Heart right ventricle (tissue), 16 donors: Measurements from ENCODE around the gene SSBP3. TPM values are rescaled to one million over a fixed set of nuclear protein-coding genes. Genes with fewer than 3 reads are reported as not detected.
A peak's percentile ranks its signal among the peaks of the same experiment; 100 is the strongest.

Experiments
- ATAC-seq, 8 donors: fragments of 200-7000 bp; cut with Tn5 transposase; one replicate each; pipeline ENCODE4 v1.9.1; 2020; ENCODE audit warnings: mild to moderate bottlenecking in 8 of 8, moderate library complexity in 8 of 8, moderate number of reproducible peaks in 1 of 8
- DNase-seq, 2 donors: peaks; one replicate each; pipeline ENCODE4 v3.0.0-alpha.2; 2020
- H3K27ac ChIP-seq, 10 donors: fragments of 200-600 bp; sonication (generic) in 2 of 10; one replicate each; pipeline versions ENCODE4 v1.5.0 to v1.8.0; 2020 to 2022; ENCODE audit warnings: mild to moderate bottlenecking in 3 of 10
- H3K27me3 ChIP-seq, 7 donors: fragments of 200-600 bp; one replicate each; pipeline ENCODE4 v1.8.0; 2021 to 2022; ENCODE audit warnings: mild to moderate bottlenecking in 2 of 7
- H3K36me3 ChIP-seq, 9 donors: fragments of 200-600 bp; sonication (generic) in 1 of 9; one replicate each; pipeline versions ENCODE4 v1.5.0 to v1.8.0; 2020 to 2022; ENCODE audit warnings: mild to moderate bottlenecking in 2 of 9
- H3K4me1 ChIP-seq, 9 donors: fragments of 200-600 bp; sonication (generic) in 1 of 9; one replicate each; pipeline versions ENCODE4 v1.5.0 to v1.8.0; 2020 to 2022; ENCODE audit warnings: mild to moderate bottlenecking in 4 of 9
- H3K4me3 ChIP-seq, 10 donors: fragments of 200-600 bp; sonication (generic) in 2 of 10; one replicate each; pipeline versions ENCODE4 v1.5.0 to v1.8.0; 2020 to 2022; ENCODE audit warnings: mild to moderate bottlenecking in 7 of 10, moderate library complexity in 2 of 10
- H3K9me3 ChIP-seq, 11 donors: fragments of 200-600 bp in 10 of 11; sonication (generic) in 2 of 11; one replicate each; pipeline versions ENCODE4 v1.5.0 to v1.8.0; 2013 to 2022; ENCODE audit warnings: mild to moderate bottlenecking in 2 of 11, control low read depth in 1 of 11, moderate library complexity in 1 of 11
- CTCF ChIP-seq, 9 donors: fragments of 200-600 bp; sonication (generic) in 2 of 9; IDR thresholded peaks; one replicate each; pipeline versions ENCODE4 v1.5.0 to v1.8.0; 2021 to 2022; ENCODE audit warnings: antibody characterized with exemption in 9 of 9, mild to moderate bottlenecking in 5 of 9, moderate library complexity in 1 of 9
- WGBS, 2 donors: extraction: QIAGEN DNeasy Blood & Tissue Kit; methylation state at CpG; one replicate each; pipeline ENCODE4 v1.1.7; 2013; ENCODE audit warnings: inconsistent platforms in 1 of 2; 5-methylcytosine and 5-hydroxymethylcytosine counted together
- intact Hi-C, 10 donors: fragments of 100-400 bp; cut with DNase I; formaldehyde crosslinking; loops; one replicate each; pipeline versions ENCODE4 v1.11.1 to v1.14.2; 2022
- polyA plus RNA-seq, 2 donors: library from polyadenylated mRNA; stranded (reverse); fragments of 200-250 nt; gene quantifications; one replicate each; pipeline ENCODE4 v1.2.3, GENCODE V29; 2013
- total RNA-seq, 10 donors: library from RNA; stranded (reverse); fragmentation: NEBNext Ultra II Directional in 3 of 10; extraction: Animal tissue kit (Norgen Biotek cat#: 25700) in 3 of 10; gene quantifications; one replicate each; pipeline versions ENCODE4 v1.2.1 to v1.2.4, GENCODE V29; 2021 to 2023
- donor health status: Arrhythmogenic right ventricular cardiomyopathy.
- donor health status: ischemic (EF 13 %, LVEDD 7.1; RV severe dilation, severe dysfunction).
- donor health status: healthy with polysubstance abuse.
- donor health status: DM: no; HTN: yes; CAD: no.
- donor health status: DM: no; HTN: no; CAD: no.
- donor health status: ischemic (EF 25% LVEDD 6.9; RV normal size, moderate dysfunction).
- donor health status: ischemic (EF 25% LVEDD 5.7; RV mildly dilated, moderate dysfunction).
- donor health status: healthy.
- donor health status: DM: yes; HTN: yes; CAD: no.
- donor health status: Ischemic cardiomyopathy.
- donor health status: ischemic (EF 35%, LVEDD 5.7; RV mildly dilated, moderate dysfunction).
- donor health status: nonischemic (EF 11% LVEDD 7.7; RV severe dilation, severe dysfunction).
- donor health status: DM: yes; HTN: yes; CAD: no.
- donor health status: PGD.
- donor health status: ischemic (EF 29% LVEDD 5.4; RV normal size, mild dysfunction).
- donor health status: nonischemic (EF 23%, LVEDD 6.1; RV moderate dilation, normal function).

The SSBP3 gene
- total and polyA plus RNA-seq, 12 donors: 17.6 to 71.9 (median 52.8) TPM

DNA sequence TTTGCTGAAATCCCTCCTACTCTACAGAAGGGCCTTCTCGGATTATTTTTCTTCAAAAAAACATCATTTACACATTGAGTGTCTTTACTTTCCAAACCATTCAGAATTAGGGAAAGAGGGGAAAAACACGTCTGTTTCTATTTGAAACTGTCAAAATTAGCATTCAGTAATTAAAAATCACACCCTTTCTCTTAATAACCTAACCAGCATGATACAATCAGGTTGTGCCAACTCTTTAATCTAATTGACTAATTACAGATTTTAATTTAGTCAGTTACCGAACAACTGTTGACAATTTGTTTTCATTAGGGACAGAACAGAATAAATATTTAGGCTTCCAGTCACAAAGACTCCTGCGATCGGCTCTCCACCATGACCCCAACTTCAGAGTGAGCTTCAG, 18.8 kb downstream of the SSBP3 start:
- no peaks in the 10 kb centered on the region for H3K27me3 ChIP-seq
- DNase-seq (no peak), ATAC-seq (no peak)
- WGBS, 2 donors: 92 to 94% methylated on average over 5 of the region's 5 CpGs
- peaks cover 8 to 65% (median 33%) of the 10 kb centered on the region in 9 donors for H3K4me1 ChIP-seq
- intact Hi-C loops: loop anchor here in 2 of 10 donors (5.0 kb wide), 2 partner anchors 65 to 75 kb away; no protein-coding TSS in a partner anchor
- H3K4me3 ChIP-seq: no peak overlapping the region
- H3K27ac ChIP-seq: no peak overlapping the region
- no peaks in the 10 kb centered on the region for H3K9me3 ChIP-seq
- no peak for TF ChIP-seq CTCF (IDR thresholded peaks at IDR 0.05)
- peaks cover 0 to 38% (median 4%) of the 10 kb centered on the region in 9 donors for H3K36me3 ChIP-seq

- Histone ChIP-seq H3K27ac (peak overlapping the region in 4 of 10 donors; percentile 6 to 85 (median 64)), H3K36me3 (peaks cover 0 to 31% (median 0%) of the 10 kb centered on the region in 9 donors), H3K4me3 (no peak overlapping the region), H3K27me3 (no peaks in the 10 kb centered on the region), H3K9me3 (no peaks in the 10 kb centered on the region), H3K4me1 (peaks cover 10 to 52% (median 27%) of the 10 kb centered on the region in 9 donors)
- no peak for ATAC-seq
- no peak for DNase-seq
- no peak for TF ChIP-seq CTCF (IDR thresholded peaks at IDR 0.05)
- 88 to 96% methylated on average over 3 of the region's 3 CpGs for WGBS, 2 donors
- intact Hi-C loops: loop anchor here in 2 of 10 donors (5.0 kb wide), 2 partner anchors 63 to 73 kb away; no protein-coding TSS in a partner anchor
Observed at GRCh38 chr1:54385727-54386022, 20.5 kb downstream of the SSBP3 start.

DNA sequence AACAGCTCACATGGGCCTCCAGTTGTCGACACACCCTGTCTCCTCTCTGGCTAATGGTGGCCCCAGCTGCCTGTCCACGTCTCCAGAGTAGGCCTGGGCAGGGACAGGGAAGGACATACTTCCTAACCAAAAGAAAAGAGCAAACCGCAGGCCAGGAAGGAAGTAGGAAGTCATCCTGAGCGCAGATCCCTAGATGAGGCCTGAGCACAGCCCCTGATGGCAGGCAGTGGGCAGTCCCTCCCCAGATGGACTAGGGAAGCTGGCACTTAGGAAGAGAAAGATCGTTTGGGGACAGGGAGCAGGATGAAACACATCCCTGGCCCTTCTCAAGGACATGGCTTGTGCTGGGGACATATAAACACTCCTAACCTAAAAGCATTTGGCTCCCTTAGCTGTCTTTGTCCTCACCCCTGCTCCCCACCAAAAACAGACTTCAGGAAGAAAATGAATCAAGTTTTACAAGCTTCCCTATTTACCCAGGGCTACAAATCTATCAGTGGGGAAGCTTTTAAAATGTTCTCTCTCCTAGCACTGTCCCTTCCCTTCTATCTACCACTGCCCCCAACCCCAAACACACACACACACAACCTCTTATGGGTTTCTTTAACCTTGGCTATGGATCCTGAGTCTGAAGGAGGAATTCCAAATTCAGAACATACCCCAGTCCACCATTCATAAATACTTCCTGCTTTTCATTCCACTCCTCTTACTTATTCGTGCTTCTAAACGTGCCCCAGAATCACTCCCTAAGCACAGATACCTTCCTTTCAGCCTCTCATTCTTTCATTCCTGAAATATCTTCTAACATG, 21.1 kb downstream of the SSBP3 start:
- no peak for TF ChIP-seq CTCF (IDR thresholded peaks at IDR 0.05)
- peak overlapping the region in 9 of 10 donors; percentile 41 to 85 (median 65) for H3K27ac ChIP-seq
- peak; percentile 39 to 70 (median 53) for ATAC-seq
- no peaks in the 10 kb centered on the region for H3K27me3 ChIP-seq
- intact Hi-C loops: loop anchor here in 2 of 10 donors (5.0 kb wide), 2 partner anchors 63 to 73 kb away; no protein-coding TSS in a partner anchor
- 23 to 28% methylated on average over 7 of the region's 7 CpGs for WGBS, 2 donors
- peaks cover 0 to 33% (median 0%) of the 10 kb centered on the region in 9 donors for H3K36me3 ChIP-seq
- no peaks in the 10 kb centered on the region for H3K9me3 ChIP-seq
- peaks cover 12 to 52% (median 32%) of the 10 kb centered on the region in 9 donors for H3K4me1 ChIP-seq
- no peak for DNase-seq
- H3K4me3 ChIP-seq: no peak overlapping the region

DNA sequence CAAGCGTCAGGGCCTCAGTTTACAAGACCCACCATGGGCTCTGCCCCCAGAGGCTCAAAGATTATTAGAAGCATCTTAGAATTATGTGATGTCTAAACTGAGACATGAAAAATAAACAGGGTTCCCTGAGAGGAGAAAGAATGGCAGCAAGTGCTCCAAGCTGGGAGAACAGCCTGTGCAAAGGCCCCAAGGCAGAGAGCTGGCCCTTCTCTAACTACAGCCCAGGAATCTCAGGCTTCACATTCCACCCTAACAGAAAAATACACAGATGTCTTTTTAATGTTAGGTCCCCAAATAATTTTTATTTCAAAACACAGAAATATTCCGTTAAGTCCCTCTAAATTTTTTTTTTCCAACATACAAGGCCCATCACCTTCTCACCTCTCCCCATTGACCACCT, 21.7 kb downstream of the SSBP3 start:
- ATAC-seq (no peak), DNase-seq (no peak)
- H3K4me3 ChIP-seq: no peak overlapping the region
- H3K27ac ChIP-seq: peak overlapping the region in 9 of 10 donors; percentile 41 to 85 (median 65)
- intact Hi-C loops: no loop called here
- H3K4me1 ChIP-seq: peaks cover 15 to 59% (median 38%) of the 10 kb centered on the region in 9 donors
- TF ChIP-seq CTCF (IDR thresholded peaks at IDR 0.05): no peak
- H3K9me3 ChIP-seq: no peaks in the 10 kb centered on the region
- H3K36me3 ChIP-seq: peaks cover 0 to 27% (median 0%) of the 10 kb centered on the region in 9 donors
- no peaks in the 10 kb centered on the region for H3K27me3 ChIP-seq
- 93 to 96% methylated on average over 2 of the region's 2 CpGs for WGBS, 2 donors
